ENCODE data around the gene PSMF1. TPM values are rescaled to one million over a fixed set of nuclear protein-coding genes. Genes with fewer than 3 reads are reported as not detected.

The PSMF1 gene
- total RNA-seq, 1 experiment from 2014 or later: 90.8 TPM

GRCh38 chr20:1190847-1191246, 72.4 kb downstream of the PSMF1 start:
- no peak overlapping the region for H2AFZ ChIP-seq (ENCODE audit: low read length)
- H3K14ac ChIP-seq (ENCODE audit: insufficient read depth, low read length): no peak overlapping the region
- no peak overlapping the region for H2BK20ac ChIP-seq (ENCODE audit: low read depth, low read length, poor library complexity, severe bottlenecking)
- Mint-ChIP-seq H3K4me3 (no peak overlapping the region), H3K36me3 (ENCODE audit: insufficient read depth in 1 of 3, low read depth in 3 of 3) (no peaks in the 10 kb centered on the region), H3K27me3 (ENCODE audit: low read depth) (peaks cover 36% of the 10 kb centered on the region), H3K27ac (no peak overlapping the region), H3K9me3 (no peaks in the 10 kb centered on the region), H3K4me1 (peaks cover 4 to 16% of the 10 kb centered on the region in 2 experiments)
- WGBS (ENCODE audit: extremely low coverage, insufficient read length, low lambda C conversion rate): no CpG with 5 or more reads among the region's 3 CpGs
- H3K27me3 ChIP-seq (ENCODE audit: insufficient read depth, low read length): no peaks in the 10 kb centered on the region; the same call in 1 of the 2 replicates
- no peak overlapping the region for H2BK15ac ChIP-seq (ENCODE audit: low read depth, low read length)
- peaks cover 9% of the 10 kb centered on the region; the same call in 1 of the 2 replicates for H3K4me1 ChIP-seq (ENCODE audit: insufficient read depth, low read length)
- no peaks in the 10 kb centered on the region for H3K9me3 ChIP-seq (ENCODE audit: control insufficient read depth, low read depth, low read length)
- H3K56ac ChIP-seq (ENCODE audit: insufficient read length, low read depth, low read length): no peak overlapping the region
- H2BK5ac ChIP-seq (ENCODE audit: insufficient read length, low read length): no peak overlapping the region
- no peak for TF ChIP-seq CTCF (conservative IDR thresholded peaks at IDR 0.05)
- H2AK5ac ChIP-seq (ENCODE audit: insufficient read length, low read length): no peak overlapping the region
- no peak overlapping the region for H3K27ac ChIP-seq (ENCODE audit: insufficient read length, low read depth, low read length)
- DNase-seq: no peak
- no peak overlapping the region for H3K18ac ChIP-seq (ENCODE audit: insufficient read length, low read depth, low read length)
- H3K79me1 ChIP-seq (ENCODE audit: insufficient read depth, low read depth, low read length, poor library complexity, severe bottlenecking): no peaks in the 10 kb centered on the region
- H4K20me1 ChIP-seq (ENCODE audit: control insufficient read depth, insufficient read depth, insufficient read length): no peaks in the 10 kb centered on the region
- no peak overlapping the region for H3K23ac ChIP-seq (ENCODE audit: insufficient read length, low read depth, low read length)
- H4K5ac ChIP-seq (ENCODE audit: insufficient read length, low read depth, low read length): no peak overlapping the region
- H3K23me2 ChIP-seq (ENCODE audit: insufficient read length, low read depth, low read length, poor library complexity, severe bottlenecking): no peaks in the 10 kb centered on the region
- no peak overlapping the region for H4K91ac ChIP-seq (ENCODE audit: insufficient read length, low read depth, low read length)
- no peak overlapping the region for H2BK120ac ChIP-seq (ENCODE audit: low read depth, low read length, poor library complexity, severe bottlenecking)
- no peaks in the 10 kb centered on the region for H3K79me2 ChIP-seq (ENCODE audit: insufficient read depth, low read length)
- H4K8ac ChIP-seq (replicated peaks; ENCODE audit: insufficient read length, low read depth, low read length): no peak overlapping the region
- no peak overlapping the region for H3T11ph ChIP-seq (ENCODE audit: low read length)
- no peak overlapping the region for H3K4ac ChIP-seq (ENCODE audit: low read depth, low read length)
- H2BK12ac ChIP-seq (ENCODE audit: insufficient read length, low read depth, low read length): no peak overlapping the region
- H3K9ac ChIP-seq (ENCODE audit: extremely low read depth, insufficient read length, low read length): no peak overlapping the region
- no peak overlapping the region for H3K4me2 ChIP-seq (ENCODE audit: insufficient read depth, insufficient read length, low read length)
